Breast epithelium (tissue), 3 donors: Measurements from ENCODE around the gene NTSR1.

Experiments
- POLR2A ChIP-seq: fragments of 450-650 bp; IDR thresholded peaks from one replicate; pipeline ENCODE4 v1.6.1; 2016; ENCODE audit warnings: antibody characterized with exemption, mild to moderate bottlenecking, moderate library complexity
- POLR2AphosphoS5 ChIP-seq, 3 donors: sonication (generic); formaldehyde crosslinking; IDR thresholded peaks; one replicate each; pipeline ENCODE4 v1.6.1; 2017; ENCODE audit warnings: antibody characterized with exemption in 3 of 3

DNA sequence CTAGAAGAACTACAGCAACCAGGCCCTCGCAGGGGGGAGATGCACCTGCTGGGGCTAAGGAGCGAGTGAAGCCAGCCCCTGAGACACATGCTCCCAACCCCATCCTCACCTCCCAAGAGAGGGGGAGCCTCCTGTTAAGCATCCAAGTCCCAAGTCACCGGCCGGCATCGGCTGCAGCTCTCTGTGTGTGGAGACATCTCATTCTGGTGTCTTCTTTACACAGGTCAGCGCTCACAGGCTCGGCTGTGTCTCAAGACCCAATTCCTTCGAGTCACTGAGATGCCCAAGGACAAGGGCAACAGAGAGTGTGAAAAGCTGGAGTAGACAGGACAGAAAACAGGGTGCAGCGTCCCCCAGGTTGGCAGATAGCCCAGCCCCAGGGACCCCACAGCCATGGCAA lies 66.6 kb downstream of the NTSR1 start:
- TF ChIP-seq POLR2A: no peak
- no peak for TF ChIP-seq POLR2AphosphoS5 (IDR thresholded peaks at IDR 0.05)
